HS-27A (cell line): ENCODE measurements around the gene PIP4K2A.
"Not testable (repeated sequence)": the region's sequence is repeated elsewhere in the genome, so short reads cannot be mapped to it uniquely, and the experiment has no call there.

Experiments used
- DNase-seq: peaks from one replicate; pipeline ENCODE4 v3.0.0-alpha.2; 2012; ENCODE audit warnings: low read depth, missing footprints

The PIP4K2A gene

DNA sequence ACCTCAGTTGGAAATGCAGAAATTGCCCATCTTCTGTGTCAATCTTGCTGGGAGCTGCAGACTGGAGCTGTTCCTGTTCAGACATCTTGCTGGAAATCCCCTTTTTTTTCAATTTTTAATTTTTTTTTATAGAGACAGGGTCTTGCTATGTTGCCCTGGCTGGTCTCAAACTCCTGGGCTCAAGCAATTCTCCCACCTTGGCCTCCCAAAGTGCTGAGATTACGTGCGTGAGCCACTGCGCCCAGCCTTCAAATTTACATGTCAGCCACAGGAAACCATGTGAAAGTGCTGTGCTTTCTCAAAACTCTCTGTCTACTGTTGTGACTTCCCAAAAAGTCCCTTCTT is 200.0 kb downstream of the PIP4K2A start:
- DNase-seq = not testable (repeated sequence)

DNA sequence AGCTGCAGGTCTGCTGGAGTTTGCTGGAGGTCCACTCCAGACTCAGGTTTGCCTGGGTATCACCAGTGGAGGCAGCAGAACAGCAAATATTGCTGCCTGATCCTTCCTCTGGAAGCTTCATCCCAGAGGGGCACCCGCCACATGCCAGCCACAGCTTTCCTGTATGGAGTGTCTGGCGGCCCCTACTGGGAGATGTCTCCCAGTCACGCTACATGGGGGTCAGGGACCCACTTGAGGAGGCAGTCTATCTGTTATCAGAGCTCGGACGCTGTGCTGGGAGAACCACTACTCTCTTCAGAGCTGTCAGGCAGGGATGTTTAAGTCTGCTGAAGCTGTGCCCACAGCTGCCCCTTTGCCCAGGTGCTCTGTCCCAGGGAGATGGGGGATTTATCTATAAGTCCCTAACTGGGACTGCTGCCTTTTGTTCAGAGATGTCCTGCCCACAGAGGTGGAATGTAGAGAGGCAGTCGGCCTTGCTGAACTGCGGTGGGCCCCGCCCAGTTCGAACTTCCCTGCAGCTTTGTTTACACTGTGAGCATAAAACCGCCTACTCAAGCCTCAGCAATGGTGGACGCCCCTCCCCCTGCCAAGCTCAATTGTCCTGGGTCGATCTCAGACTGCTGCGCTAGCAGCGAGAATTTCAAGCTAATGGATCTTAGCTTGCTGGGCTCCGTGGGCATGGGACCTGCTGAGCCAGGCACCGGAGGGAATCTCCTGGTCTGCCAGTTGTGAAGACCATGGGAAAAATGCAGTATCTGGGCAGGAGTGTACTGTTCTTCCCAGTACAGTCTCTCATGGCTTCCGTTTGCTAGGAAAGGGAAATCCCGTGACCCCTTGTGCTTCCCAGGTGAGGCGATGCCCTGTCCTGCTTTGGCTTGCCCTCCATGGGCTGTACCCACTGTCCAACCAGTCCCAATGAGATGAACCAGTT is 200.6 kb downstream of the PIP4K2A start:
- DNase-seq = not testable (repeated sequence)

GRCh38 chr10:22512015-22512414 is 202.4 kb downstream of the PIP4K2A start:
- not testable (repeated sequence) for DNase-seq

DNA sequence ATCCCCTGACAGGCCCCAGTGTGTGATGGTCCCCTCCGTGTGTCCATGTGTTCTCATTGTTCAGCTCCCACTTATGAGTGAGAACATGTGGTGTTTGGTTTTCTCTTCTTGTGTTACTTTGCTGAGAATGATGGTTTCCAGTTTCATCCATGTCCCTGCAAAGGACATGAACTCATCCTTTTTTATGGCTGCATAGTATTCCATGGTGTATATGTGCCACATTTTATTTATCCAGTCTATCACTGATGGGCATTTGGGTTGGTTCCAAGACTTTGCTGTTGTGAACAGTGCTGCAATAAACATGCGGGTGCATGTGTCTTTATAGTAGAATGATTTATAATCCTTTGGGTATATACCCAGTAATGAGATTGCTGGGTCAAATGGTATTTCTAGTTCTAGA is 206.2 kb downstream of the PIP4K2A start:
- not testable (repeated sequence) for DNase-seq

DNA sequence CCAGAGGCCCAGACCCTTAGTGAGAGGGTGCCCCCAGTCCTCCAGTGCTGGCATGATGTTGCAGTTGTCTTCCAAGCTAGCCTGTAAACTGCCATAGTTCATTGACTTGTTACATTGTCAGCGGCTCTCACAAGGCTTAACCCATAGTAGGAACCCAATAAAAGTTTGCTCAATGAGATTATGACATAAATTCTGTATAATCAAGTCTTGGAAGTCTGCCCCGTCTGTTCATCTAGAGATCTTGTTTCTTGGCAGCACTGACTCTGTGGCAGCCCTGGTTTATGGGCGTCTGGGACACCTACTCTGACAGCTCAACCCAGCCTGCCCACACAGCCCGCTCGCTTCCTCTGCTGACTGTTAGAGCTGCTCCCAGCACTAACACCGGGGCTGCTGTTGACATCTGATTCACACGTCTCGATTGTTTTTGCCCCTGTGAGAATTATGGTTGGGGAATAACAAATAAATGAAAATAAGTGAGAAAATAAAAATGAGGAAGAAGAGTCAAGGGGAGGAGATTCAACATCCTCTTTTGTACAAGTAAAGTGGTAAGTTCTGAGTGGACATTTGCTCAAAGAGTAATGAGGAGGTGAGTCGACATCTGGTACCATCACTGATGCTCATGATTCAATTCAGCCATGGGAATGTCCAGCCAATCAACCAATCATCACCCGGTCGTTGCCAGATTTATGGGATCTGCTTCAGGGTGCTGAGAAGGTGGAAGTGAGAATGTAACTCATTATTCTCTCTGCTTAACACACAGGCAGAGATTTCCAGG is 208.3 kb downstream of the PIP4K2A start:
- DNase-seq = no peak

GRCh38 chr10:22504766-22505165 is 209.6 kb downstream of the PIP4K2A start:
- no peak for DNase-seq

- DNase-seq = no peak
Measured at GRCh38 chr10:22503315-22504088, 210.9 kb downstream of the PIP4K2A start.

DNA sequence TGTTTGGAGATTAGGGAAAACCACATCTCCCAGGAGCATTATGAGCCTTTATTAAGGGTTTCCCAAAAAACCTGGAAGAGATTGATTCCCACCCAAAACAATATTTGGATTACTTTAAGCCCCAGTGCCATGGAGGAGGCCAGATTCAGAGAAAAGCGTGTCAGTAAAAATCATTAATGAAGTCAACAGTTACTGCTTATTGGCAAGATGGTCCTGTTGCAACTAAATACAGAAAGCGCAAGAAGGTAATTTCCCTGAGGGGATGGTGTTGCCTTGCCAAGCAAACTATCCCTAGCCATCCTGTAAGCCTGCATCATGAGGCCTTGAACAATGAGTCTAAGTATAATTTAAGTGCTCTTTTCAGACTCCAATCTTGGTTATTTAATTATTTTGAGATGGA is 212.5 kb downstream of the PIP4K2A start:
- DNase-seq = no peak

GRCh38 chr10:22501413-22501812 is 213.0 kb downstream of the PIP4K2A start:
- no peak for DNase-seq

DNA sequence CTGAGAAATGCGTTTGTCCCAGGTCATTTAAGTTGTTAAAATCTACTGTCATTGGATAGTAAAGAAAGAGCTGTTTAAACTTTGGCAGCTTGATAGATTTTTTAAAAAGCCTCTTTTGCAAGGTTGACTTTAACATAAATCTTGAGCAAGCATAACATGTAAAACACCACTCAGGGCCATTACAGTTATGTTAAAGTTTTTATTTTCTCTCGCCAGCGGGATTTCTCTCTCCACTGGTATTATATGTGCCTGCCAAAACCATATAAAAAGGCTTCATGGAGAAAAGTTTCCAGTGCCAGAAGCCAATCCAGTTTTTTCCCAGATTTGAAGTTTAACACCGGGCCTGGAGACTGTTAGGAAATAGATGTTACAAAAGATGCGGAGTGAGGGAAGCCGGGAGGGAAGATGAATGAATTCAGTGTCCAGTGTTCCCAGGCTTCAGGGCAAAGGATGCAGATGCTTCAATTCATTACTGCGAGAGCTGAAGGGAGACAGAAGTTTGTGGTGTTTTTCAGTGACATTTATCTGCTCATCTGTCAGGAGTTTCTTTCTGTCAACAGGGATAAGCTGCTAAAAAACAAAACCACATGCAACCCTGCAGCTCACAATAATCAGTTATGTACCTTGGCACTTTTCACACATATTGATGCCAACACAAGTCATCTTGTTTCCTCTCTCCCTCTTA is 213.6 kb downstream of the PIP4K2A start:
- DNase-seq = no peak

GRCh38 chr10:22499973-22500372 is 214.4 kb downstream of the PIP4K2A start:
- DNase-seq = not testable (repeated sequence)

- no peak for DNase-seq
Measured at GRCh38 chr10:22495396-22495795, 219.0 kb downstream of the PIP4K2A start.

DNA sequence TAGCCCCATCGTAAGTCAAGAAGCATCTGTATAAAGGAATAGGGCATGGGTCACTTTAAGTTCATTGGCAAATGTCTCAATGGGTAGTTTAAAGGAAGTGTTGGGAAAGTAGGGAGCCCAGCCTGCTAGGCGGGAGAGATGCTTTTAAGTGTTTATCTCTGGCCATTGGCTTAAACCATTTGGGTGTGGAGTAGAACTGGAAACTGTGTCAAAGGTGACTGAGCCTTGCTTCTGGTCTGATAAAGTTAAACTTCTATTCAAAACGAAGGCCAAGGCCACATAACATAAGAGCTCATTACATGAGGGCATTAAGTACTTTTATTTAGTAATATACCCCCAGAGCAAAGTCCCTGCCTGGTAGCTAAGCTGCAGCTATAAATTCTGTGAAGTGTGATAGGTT is 220.4 kb downstream of the PIP4K2A start:
- DNase-seq = no peak

DNA sequence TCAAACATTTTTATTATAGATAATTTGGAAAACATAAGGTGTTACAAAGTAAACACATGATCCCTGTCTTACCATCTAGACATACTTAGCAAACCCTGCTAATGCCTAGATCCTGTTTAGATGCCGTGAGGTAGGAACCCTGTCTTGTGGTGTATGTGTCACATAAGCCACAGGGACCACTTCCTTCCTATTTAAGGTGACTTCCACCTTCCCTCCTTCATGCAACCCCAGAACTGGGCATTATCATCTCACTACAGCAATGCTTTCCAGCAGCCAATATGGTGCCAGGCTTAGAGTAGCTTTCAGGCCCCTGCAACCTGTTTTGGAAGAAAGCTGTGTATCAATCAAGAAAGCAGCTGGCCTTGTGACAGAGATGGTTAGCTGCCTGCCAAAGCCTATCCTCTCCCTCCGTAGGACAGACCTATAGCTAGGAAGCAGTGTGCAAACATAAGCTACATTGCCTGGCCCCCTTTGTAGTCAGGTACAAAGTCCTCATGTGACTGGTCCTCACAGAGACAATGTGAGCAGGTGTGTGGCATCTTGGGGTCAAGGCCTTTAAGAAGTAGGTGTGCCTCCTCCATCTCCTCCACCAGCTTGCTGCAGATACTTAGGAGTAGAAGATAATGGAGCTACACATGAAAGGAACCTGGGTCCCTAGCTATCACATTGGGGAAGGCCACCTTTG is 222.3 kb downstream of the PIP4K2A start:
- DNase-seq = no peak

GRCh38 chr10:22491480-22491879 is 222.9 kb downstream of the PIP4K2A start:
- no peak for DNase-seq

DNA sequence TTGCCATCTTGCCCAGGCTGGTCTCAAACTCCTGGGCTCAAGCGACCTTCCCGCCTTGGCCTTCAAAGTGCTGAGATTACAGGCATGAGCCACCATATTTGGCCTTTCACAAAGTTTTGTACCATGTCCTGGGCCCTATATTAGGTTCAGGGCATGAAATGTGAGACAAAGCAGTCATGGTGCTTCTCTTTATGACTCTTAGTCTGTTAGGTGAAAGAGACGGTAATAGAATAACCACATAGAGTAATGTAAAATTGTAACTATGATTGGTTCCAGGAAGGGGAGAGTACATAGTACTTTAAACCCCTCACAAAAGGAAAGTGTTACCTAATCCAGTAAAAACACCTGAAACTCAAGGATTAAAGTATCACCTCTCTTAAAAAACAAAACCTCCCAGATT is 224.4 kb downstream of the PIP4K2A start:
- DNase-seq = no peak

GRCh38 chr10:22489467-22489866 is 224.9 kb downstream of the PIP4K2A start:
- DNase-seq = no peak

- DNase-seq = no peak
Measured at GRCh38 chr10:22486431-22486830, 227.9 kb downstream of the PIP4K2A start.
